ENCODE results near the gene CD300A. TPM values are rescaled to one million over a fixed set of nuclear protein-coding genes. Genes with fewer than 3 reads are reported as not detected.

The CD300A gene
- not detected in 2 replicates for total RNA-seq (2014; rRNA removed)
- Bru-seq, nascent RNA = percentile 18 among the genes with signal in this experiment
- BruChase-seq, experiment 1, labeled RNA remaining after a 6-hour chase = percentile 47 among the genes with signal in this experiment
- percentile 40 among the genes with signal in this experiment for BruChase-seq, experiment 2, labeled RNA remaining after a 2-hour chase
- long read RNA-seq = 0 reads

DNA sequence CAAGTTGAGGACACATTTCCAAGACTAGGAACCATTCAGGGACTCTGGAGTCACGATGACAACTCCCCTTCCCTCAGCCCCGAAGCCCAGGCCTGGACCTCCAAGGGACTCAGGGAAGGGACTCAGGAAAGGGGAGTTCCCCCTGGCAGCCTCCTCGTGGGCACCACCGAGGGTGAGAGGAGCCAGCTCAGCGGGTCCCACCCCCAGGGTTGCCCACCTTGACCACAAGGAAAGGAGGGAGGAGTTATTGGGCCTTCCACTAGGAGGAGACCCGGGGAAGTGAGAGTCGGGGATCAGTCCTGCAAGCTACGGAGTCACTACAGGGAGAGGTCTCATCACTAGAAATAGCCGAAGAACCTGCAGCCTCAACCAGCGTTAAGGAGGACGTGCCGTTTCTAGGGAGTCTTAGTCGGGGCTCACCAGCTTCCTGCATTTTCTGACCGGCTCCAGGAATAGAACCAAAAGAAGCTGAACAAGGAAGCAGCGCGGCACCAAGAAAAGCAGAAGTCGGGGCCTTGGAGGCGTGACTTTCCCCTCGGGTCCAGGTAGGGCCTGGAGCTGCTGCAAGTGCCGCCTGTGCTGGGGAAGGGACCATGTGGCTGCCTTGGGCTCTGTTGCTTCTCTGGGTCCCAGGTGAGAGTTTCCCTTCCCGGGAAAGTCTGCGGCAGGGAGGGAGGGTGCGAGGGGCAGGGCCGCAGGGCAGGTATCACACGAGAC lies at the start of gene CD300A:
CD300A (plus strand) TSS at position 524 of the 717 bp plus-strand sequence; CDS start at position 594, 70 bp downstream.
- intact Hi-C loops (cut with micrococcal nuclease) = no loop called here
- Histone ChIP-seq H3K9ac (ENCODE audit: low read length) (no peak within 1 kb of the TSS), H3K79me2 (ENCODE audit: low read length) (no peaks in the 10 kb centered on the region), H2AFZ (ENCODE audit: low read length) (no peak within 1 kb of the TSS), H3K4me3 (ENCODE audit: low read length) (no peak within 1 kb of the TSS), H3K9me3 (ENCODE audit: low read length) (no peaks in the 10 kb centered on the region), H3K4me2 (ENCODE audit: low read length) (no peak within 1 kb of the TSS), H3K27me3 (ENCODE audit: low read length) (peaks cover 7% of the 10 kb centered on the region; the same call in 1 of the 2 replicates), H3F3A (ENCODE audit: low read length, unreplicated experiment) (no peaks in the 10 kb centered on the region), H3K4me1 (ENCODE audit: insufficient read depth, low read length) (no peaks in the 10 kb centered on the region), H3K36me3 (ENCODE audit: low read depth, low read length) (no peaks in the 10 kb centered on the region), H3K27ac (ENCODE audit: low read length) (no peak within 1 kb of the TSS), H3K9me2 (replicated peaks; ENCODE audit: low read length) (no peaks in the 10 kb centered on the region), H4K20me1 (ENCODE audit: low read length) (no peaks in the 10 kb centered on the region)
- TF ChIP-seq, protein P1, sequence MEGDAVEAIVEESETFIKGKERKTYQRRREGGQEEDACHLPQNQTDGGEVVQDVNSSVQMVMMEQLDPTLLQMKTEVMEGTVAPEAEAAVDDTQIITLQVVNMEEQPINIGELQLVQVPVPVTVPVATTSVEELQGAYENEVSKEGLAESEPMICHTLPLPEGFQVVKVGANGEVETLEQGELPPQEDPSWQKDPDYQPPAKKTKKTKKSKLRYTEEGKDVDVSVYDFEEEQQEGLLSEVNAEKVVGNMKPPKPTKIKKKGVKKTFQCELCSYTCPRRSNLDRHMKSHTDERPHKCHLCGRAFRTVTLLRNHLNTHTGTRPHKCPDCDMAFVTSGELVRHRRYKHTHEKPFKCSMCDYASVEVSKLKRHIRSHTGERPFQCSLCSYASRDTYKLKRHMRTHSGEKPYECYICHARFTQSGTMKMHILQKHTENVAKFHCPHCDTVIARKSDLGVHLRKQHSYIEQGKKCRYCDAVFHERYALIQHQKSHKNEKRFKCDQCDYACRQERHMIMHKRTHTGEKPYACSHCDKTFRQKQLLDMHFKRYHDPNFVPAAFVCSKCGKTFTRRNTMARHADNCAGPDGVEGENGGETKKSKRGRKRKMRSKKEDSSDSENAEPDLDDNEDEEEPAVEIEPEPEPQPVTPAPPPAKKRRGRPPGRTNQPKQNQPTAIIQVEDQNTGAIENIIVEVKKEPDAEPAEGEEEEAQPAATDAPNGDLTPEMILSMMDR (conservative IDR thresholded peaks at IDR 0.05; ENCODE audit: low read depth, low read length) = no peak
- TF ChIP-seq EZH2phosphoT487 (IDR thresholded peaks at IDR 0.05; ENCODE audit: borderline replicate concordance, low read length) (no peak), EZH2 (IDR thresholded peaks at IDR 0.05; ENCODE audit: low read length, unreplicated experiment) (no peak)
- ATAC-seq (no peak), DNase-seq (no peak)
- BruUV-seq (replicated peaks) = no TSS peak
- POLR2A ChIA-PET (ENCODE audit: unreplicated experiment) = no interaction called here
- CTCF ChIA-PET = no interaction called here

DNA sequence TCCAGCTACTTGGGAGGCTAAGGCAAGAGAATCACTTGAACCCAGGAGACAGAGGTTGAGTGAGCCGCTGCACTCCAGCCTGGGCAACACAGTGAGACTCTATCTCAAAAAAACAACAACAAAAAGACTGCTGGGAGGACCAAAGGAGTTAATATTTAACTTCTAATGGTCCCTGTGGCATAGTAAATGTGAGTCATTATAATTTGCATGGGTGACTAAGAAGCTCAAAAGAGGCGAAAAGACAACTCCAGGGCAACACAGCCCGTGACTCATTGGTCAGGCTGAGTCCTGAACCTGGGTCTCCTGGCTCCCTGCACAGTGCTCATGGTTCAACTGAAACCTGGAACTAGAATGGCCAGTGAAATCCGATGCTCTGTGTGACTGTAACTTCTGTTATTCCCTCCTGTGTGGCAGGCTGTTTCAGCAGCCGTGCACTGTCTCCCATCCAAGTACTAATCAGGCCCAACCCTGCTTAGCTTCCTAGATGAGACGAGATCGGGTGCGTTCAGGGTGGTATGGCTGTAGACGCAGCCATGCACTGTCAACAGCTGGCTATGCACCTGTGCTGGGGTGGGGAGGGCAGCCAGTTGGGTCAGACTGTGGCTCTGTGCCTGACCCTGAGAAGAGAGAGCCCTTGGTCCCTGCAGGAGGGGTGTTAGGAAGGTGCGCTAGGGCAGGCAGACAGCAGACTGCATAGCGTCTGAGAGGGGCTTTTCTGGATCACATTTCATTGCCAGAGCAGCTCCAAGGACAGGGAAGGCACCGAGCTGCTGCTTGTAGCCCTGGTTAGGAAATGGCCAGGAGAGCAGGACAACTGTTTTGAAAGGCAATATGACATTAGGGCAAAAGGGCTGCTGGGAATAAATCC lies 49.0 kb upstream of the CD300A start:
- Histone ChIP-seq H3K9me3 (ENCODE audit: low read length) (no peaks in the 10 kb centered on the region), H3K9me2 (replicated peaks; ENCODE audit: low read length) (no peaks in the 10 kb centered on the region), H3K4me2 (ENCODE audit: low read length) (peak overlapping the region; percentile 72), H3F3A (ENCODE audit: low read length, unreplicated experiment) (no peaks in the 10 kb centered on the region), H3K4me3 (ENCODE audit: low read length) (peak overlapping the region; percentile 24; the same call in 1 of the 2 replicates), H4K20me1 (ENCODE audit: low read length) (no peaks in the 10 kb centered on the region), H3K27ac (ENCODE audit: low read length) (peak overlapping the region; percentile 88), H3K4me1 (ENCODE audit: insufficient read depth, low read length) (peaks cover 21% of the 10 kb centered on the region), H3K27me3 (ENCODE audit: low read length) (no peaks in the 10 kb centered on the region), H3K79me2 (ENCODE audit: low read length) (no peaks in the 10 kb centered on the region), H2AFZ (ENCODE audit: low read length) (peak overlapping the region; percentile 14; the same call in 1 of the 2 replicates), H3K9ac (ENCODE audit: low read length) (peak overlapping the region; percentile 40), H3K36me3 (ENCODE audit: low read depth, low read length) (no peaks in the 10 kb centered on the region)
- TSS peak; percentile 67 for BruUV-seq (replicated peaks)
- DNase-seq (peak; percentile 98), ATAC-seq (peak; percentile 96)
- CTCF ChIA-PET = interaction anchor here (0.5 to 1.5 kb wide), 4 partner anchors 14 to 111 kb away, joined by 3 to 11 read pairs (median 6); no protein-coding TSS in a partner anchor
- intact Hi-C loops (cut with micrococcal nuclease) = loop anchor here (1.0 kb wide), 1 partner anchor 13 kb away; no protein-coding TSS in a partner anchor
- POLR2A ChIA-PET (ENCODE audit: unreplicated experiment) = interaction anchor here (0.6 to 0.7 kb wide), 2 partner anchors 13 to 36 kb away, joined by 3 to 4 read pairs; no protein-coding TSS in a partner anchor
- no peak for TF ChIP-seq EZH2 (IDR thresholded peaks at IDR 0.05; ENCODE audit: low read length, unreplicated experiment)

DNA sequence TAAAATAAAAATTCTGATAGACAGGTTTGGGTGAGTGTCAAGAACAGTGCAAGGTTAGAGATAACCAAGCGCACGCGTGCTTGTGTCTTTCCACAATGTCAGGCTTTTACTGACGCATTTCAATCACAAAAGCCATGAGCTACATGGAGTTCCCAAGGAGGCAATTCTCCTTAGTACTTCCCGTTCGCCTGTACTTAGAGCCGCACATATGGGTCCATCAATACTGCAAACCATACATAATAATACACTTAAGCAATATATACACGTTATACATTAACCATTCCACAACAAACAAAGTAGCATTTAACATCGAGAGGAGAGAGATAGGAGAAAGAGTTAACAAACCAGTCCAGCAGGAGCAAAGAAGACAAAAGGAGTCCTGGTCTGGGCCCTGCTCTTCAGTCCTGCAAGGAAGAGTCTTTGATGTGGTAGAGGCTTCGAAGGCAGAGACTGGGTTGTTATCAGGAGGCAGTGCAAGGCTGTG lies 46.5 kb upstream of the CD300A start:
- Histone ChIP-seq H3K9me3 (ENCODE audit: low read length) (no peaks in the 10 kb centered on the region), H3K9me2 (replicated peaks; ENCODE audit: low read length) (no peaks in the 10 kb centered on the region), H3K79me2 (ENCODE audit: low read length) (no peaks in the 10 kb centered on the region), H3K9ac (ENCODE audit: low read length) (no peak overlapping the region), H3K27ac (ENCODE audit: low read length) (no peak overlapping the region), H3K4me2 (ENCODE audit: low read length) (no peak overlapping the region), H3F3A (ENCODE audit: low read length, unreplicated experiment) (no peaks in the 10 kb centered on the region), H3K4me1 (ENCODE audit: insufficient read depth, low read length) (peaks cover 21% of the 10 kb centered on the region), H3K36me3 (ENCODE audit: low read depth, low read length) (no peaks in the 10 kb centered on the region), H4K20me1 (ENCODE audit: low read length) (no peaks in the 10 kb centered on the region), H2AFZ (ENCODE audit: low read length) (no peak overlapping the region), H3K4me3 (ENCODE audit: low read length) (no peak overlapping the region), H3K27me3 (ENCODE audit: low read length) (no peaks in the 10 kb centered on the region)
- DNase-seq = no peak
- BruUV-seq (replicated peaks) = no TSS peak
- ChIA-PET POLR2A (ENCODE audit: unreplicated experiment) (no interaction called here), CTCF (no interaction called here)
- TF ChIP-seq EZH2 (IDR thresholded peaks at IDR 0.05; ENCODE audit: low read length, unreplicated experiment) (no peak), EZH2phosphoT487 (IDR thresholded peaks at IDR 0.05; ENCODE audit: borderline replicate concordance, low read length) (no peak)
- TF ChIP-seq, protein P1 (conservative IDR thresholded peaks at IDR 0.05; ENCODE audit: low read depth, low read length) = no peak
- intact Hi-C loops (cut with micrococcal nuclease) = no loop called here
- ATAC-seq = no peak
